Transverse colon (tissue), 4 donors: ENCODE results near the gene DCT. TPM values are rescaled to one million over a fixed set of nuclear protein-coding genes. Genes with fewer than 3 reads are reported as not detected.

Source experiments
- DNase-seq: peaks from one replicate; pipeline ENCODE4 v3.0.0-alpha.2; 2019
- H3K27ac ChIP-seq, 4 donors: fragments of 200-600 bp; sonication (generic); 2 replicates each; pipeline ENCODE4 v1.5.1; 2016 to 2018; ENCODE audit warnings: inconsistent platforms in 4 of 4
- H3K27me3 ChIP-seq: fragments of 200-600 bp; sonication (generic); 2 replicates; pipeline ENCODE4 v1.5.1; 2017; ENCODE audit warnings: inconsistent platforms
- H3K36me3 ChIP-seq, 4 donors: fragments of 200-600 bp; sonication (generic); 2 replicates each; pipeline ENCODE4 v1.5.1; 2017 to 2019; ENCODE audit warnings: inconsistent platforms in 4 of 4
- H3K4me1 ChIP-seq, 4 donors: fragments of 200-600 bp; sonication (generic); 2 replicates each; pipeline ENCODE4 v1.5.1; 2017 to 2020; ENCODE audit warnings: inconsistent platforms in 4 of 4
- H3K4me3 ChIP-seq, 4 donors: fragments of 200-600 bp; sonication (generic); 1 replicate in 1 of 4; 2 replicates in 3 of 4; pipeline versions ENCODE4 v1.5.1 to v1.6.1; 2017 to 2019; ENCODE audit warnings: inconsistent platforms in 4 of 4
- H3K9me3 ChIP-seq, 2 donors: fragments of 200-600 bp; sonication (generic); 2 replicates each; pipeline ENCODE4 v1.5.1; 2017 to 2019; ENCODE audit warnings: inconsistent platforms in 2 of 2
- EP300 ChIP-seq: sonication (generic); formaldehyde crosslinking; IDR thresholded peaks from one replicate; pipeline ENCODE4 v1.6.1; 2017; ENCODE audit warnings: antibody characterized with exemption, low read depth
- POLR2A ChIP-seq: fragments of 450-650 bp; IDR thresholded peaks from one replicate; pipeline ENCODE4 v1.6.1; 2016; ENCODE audit warnings: antibody characterized with exemption, mild to moderate bottlenecking, moderate library complexity
- POLR2AphosphoS5 ChIP-seq, 3 donors: sonication (generic); formaldehyde crosslinking; IDR thresholded peaks; one replicate each; pipeline ENCODE4 v1.6.1; 2016; ENCODE audit warnings: antibody characterized with exemption in 3 of 3
- WGBS, 2 donors: methylation state at CpG; one replicate each; pipeline ENCODE4 v1.1.5; 2018; ENCODE audit warnings: low coverage in 1 of 2; 5-methylcytosine and 5-hydroxymethylcytosine counted together
- in situ Hi-C, 4 donors: fragments of 200-750 bp; cut with MboI; loops; one replicate each; pipeline versions ENCODE4 v1.15.0 to v1.15.1; 2017; ENCODE audit warnings: low sequenced_read_pairs in 3 of 4, low pct_ligation_motif_present in 1 of 4, low pct_unique_long_range_greater_than_20kb in 1 of 4
- intact Hi-C: fragments of 100-400 bp; cut with DNase I; formaldehyde crosslinking; loops from one replicate; pipeline ENCODE4 v1.15.1; 2023; ENCODE audit warnings: low total_unique reads
- total RNA-seq, 4 donors: library from RNA; depleted of rRNA; stranded (reverse); fragments of >200 nt; gene quantifications; one replicate each; pipeline ENCODE4 v1.1.0, GENCODE V29; 2016
- TF ChIP-seq, protein P1 (sequence below), 5 experiments: fragments of 200-600 bp in 3 of 5; fragments of 450-650 bp in 2 of 5; sonication (generic) in 3 of 5; IDR thresholded peaks; 1 replicate in 2 of 5; 2 replicates in 3 of 5; pipeline ENCODE4 v1.5.1; 2016 to 2017; ENCODE audit warnings: antibody characterized with exemption in 5 of 5, inconsistent platforms in 3 of 5, mild to moderate bottlenecking in 2 of 5, moderate library complexity in 1 of 5

Gene DCT
- total RNA-seq, 4 donors from 2014 or later, result not detected

DNA sequence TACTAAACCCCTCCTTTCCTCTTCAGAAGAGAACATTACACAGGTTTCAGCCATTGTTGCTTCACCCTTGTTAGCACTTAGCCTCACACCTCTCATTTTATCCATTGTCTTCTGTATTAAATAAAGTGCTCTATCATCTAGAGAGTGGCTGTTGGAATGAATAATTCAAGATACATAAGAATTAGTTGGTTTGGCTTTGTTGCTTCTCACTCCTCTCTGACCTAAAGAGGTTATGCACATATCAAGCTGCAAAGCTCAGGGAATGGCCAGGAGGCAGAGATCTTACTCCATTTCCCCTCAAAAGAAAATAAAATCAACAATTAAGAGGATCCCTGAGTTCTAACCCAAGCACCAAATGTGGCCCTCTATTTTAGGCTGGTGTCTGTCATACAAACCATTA, 79.7 kb downstream of the DCT start:
- H3K4me1 ChIP-seq, result no peaks in the 10 kb centered on the region
- H3K9me3 ChIP-seq, result no peaks in the 10 kb centered on the region
- H3K36me3 ChIP-seq, result no peaks in the 10 kb centered on the region
- no peak overlapping the region for H3K4me3 ChIP-seq
- in situ Hi-C loops (no loop called here), intact Hi-C loops (no loop called here)
- H3K27me3 ChIP-seq, result no peaks in the 10 kb centered on the region
- DNase-seq, result no peak
- TF ChIP-seq, protein P1, sequence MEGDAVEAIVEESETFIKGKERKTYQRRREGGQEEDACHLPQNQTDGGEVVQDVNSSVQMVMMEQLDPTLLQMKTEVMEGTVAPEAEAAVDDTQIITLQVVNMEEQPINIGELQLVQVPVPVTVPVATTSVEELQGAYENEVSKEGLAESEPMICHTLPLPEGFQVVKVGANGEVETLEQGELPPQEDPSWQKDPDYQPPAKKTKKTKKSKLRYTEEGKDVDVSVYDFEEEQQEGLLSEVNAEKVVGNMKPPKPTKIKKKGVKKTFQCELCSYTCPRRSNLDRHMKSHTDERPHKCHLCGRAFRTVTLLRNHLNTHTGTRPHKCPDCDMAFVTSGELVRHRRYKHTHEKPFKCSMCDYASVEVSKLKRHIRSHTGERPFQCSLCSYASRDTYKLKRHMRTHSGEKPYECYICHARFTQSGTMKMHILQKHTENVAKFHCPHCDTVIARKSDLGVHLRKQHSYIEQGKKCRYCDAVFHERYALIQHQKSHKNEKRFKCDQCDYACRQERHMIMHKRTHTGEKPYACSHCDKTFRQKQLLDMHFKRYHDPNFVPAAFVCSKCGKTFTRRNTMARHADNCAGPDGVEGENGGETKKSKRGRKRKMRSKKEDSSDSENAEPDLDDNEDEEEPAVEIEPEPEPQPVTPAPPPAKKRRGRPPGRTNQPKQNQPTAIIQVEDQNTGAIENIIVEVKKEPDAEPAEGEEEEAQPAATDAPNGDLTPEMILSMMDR (IDR thresholded peaks at IDR 0.05), result no peak
- no peak for TF ChIP-seq POLR2AphosphoS5 (IDR thresholded peaks at IDR 0.05)
- no peak for TF ChIP-seq EP300
- no peak for TF ChIP-seq POLR2A
- H3K27ac ChIP-seq, result no peak overlapping the region

GRCh38 chr13:94395860-94396259, 83.6 kb downstream of the DCT start:
- Histone ChIP-seq H3K4me1 (no peaks in the 10 kb centered on the region), H3K36me3 (no peaks in the 10 kb centered on the region), H3K4me3 (no peak overlapping the region), H3K27me3 (no peaks in the 10 kb centered on the region), H3K27ac (peak overlapping the region in 3 of 4 donors; percentile 4 to 37 (median 8)), H3K9me3 (no peaks in the 10 kb centered on the region)
- DNase-seq, result no peak
- intact Hi-C loops, result no loop called here
- TF ChIP-seq EP300 (no peak), POLR2AphosphoS5 (IDR thresholded peaks at IDR 0.05) (no peak), POLR2A (no peak)
- TF ChIP-seq, protein P1 (IDR thresholded peaks at IDR 0.05), result no peak
- 59 to 67% methylated on average over 3 to 5 of the region's 5 CpGs for WGBS, 2 donors
- in situ Hi-C loops, result no loop called here

DNA sequence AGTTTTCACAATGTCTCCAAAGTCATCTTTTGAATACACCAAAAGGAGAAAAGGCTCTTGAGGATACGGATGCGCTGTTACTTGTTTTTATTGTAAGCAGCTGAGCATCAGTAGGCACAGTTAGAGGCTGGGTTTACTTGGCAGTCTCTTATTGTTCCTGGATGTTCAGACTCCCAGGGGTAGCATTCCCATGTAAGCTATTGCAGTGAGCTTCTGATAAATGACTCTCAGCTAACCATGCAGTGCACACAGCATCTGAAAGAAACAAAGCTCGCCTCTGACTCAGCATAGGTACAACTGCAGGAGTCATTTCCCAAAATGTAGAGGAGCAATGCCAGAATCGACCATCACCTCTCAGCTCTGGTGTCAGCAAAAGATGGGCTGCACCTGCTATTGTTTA, 84.8 kb downstream of the DCT start:
- H3K27me3 ChIP-seq, result no peaks in the 10 kb centered on the region
- H3K9me3 ChIP-seq, result no peaks in the 10 kb centered on the region
- WGBS, 2 donors, result 60 to 100% methylated on average over 2 to 4 of the region's 4 CpGs
- TF ChIP-seq POLR2AphosphoS5 (IDR thresholded peaks at IDR 0.05) (peak in 1 of 3 donors; percentile 22), POLR2A (no peak), EP300 (peak; percentile 48)
- TF ChIP-seq, protein P1 (IDR thresholded peaks at IDR 0.05), result no peak
- DNase-seq, result no peak
- H3K4me1 ChIP-seq, result no peaks in the 10 kb centered on the region
- intact Hi-C loops (no loop called here), in situ Hi-C loops (no loop called here)
- H3K36me3 ChIP-seq, result no peaks in the 10 kb centered on the region
- H3K4me3 ChIP-seq, result no peak overlapping the region
- peak overlapping the region in 1 of 4 donors; percentile 37 for H3K27ac ChIP-seq

DNA sequence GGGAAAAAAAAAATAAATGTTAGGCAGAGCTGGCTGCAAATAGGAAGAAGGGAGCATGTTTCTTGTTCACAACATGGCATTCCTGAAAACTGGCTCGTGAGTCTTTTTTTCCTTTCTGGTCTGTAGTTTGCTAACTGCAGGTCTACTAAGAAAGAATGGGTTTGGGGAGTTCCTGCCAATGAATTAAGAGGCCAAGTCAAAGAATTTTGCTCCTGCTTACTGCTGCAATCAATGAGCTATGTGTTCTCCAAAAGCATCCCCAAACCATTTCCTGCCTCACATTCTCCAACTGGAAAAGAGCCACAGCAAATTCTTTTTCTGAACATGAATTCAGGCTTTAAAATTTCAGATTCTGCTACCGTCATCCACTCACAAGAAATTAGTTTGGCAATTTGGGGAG, 88.6 kb downstream of the DCT start:
- Histone ChIP-seq H3K4me1 (no peaks in the 10 kb centered on the region), H3K4me3 (no peak overlapping the region), H3K27me3 (no peaks in the 10 kb centered on the region), H3K36me3 (no peaks in the 10 kb centered on the region), H3K9me3 (no peaks in the 10 kb centered on the region), H3K27ac (peak overlapping the region in 1 of 4 donors; percentile 45)
- no peak for TF ChIP-seq EP300
- no peak for TF ChIP-seq POLR2AphosphoS5 (IDR thresholded peaks at IDR 0.05)
- no peak for TF ChIP-seq POLR2A
- TF ChIP-seq, protein P1 (IDR thresholded peaks at IDR 0.05), result no peak
- intact Hi-C loops (no loop called here), in situ Hi-C loops (no loop called here)
- 53 to 56% methylated on average over 2 of the region's 2 CpGs for WGBS, 2 donors
- no peak for DNase-seq
